Progenitor cell of endocrine pancreas (in vitro differentiated cells): ENCODE measurements around the gene PCDH7. TPM values are rescaled to one million over a fixed set of nuclear protein-coding genes. Genes with fewer than 3 reads are reported as not detected.

Experiments used
- DNase-seq: peaks from one replicate; pipeline ENCODE4 v3.0.0; 2021; ENCODE audit warnings: low spot score; ENCODE audit not compliant: unreplicated experiment
- H3K27ac Mint-ChIP-seq: 2 replicates; pipeline ENCODE4 v1.8.0; 2021; ENCODE audit warnings: mild to moderate bottlenecking, moderate library complexity, mixed read lengths
- H3K27me3 Mint-ChIP-seq: 2 replicates; pipeline ENCODE4 v1.8.0; 2021; ENCODE audit warnings: mixed read lengths
- H3K36me3 Mint-ChIP-seq: 2 replicates; pipeline ENCODE4 v1.8.0; 2022; ENCODE audit warnings: mixed read lengths; ENCODE audit not compliant: insufficient read depth
- H3K4me1 Mint-ChIP-seq: 2 replicates; pipeline ENCODE4 v1.8.0; 2021; ENCODE audit warnings: low read depth, mixed read lengths
- H3K4me3 Mint-ChIP-seq: 2 replicates; pipeline ENCODE4 v1.8.0; 2021; ENCODE audit warnings: low read depth, mild to moderate bottlenecking, moderate library complexity, mixed read lengths
- H3K9me3 Mint-ChIP-seq: 2 replicates; pipeline ENCODE4 v1.8.0; 2021; ENCODE audit warnings: low read depth, mixed read lengths
- total RNA-seq: library from RNA; stranded (reverse); gene quantifications from 2 replicates; pipeline ENCODE4 v1.2.1, GENCODE V29; 2021
- TF ChIP-seq, protein P1 (sequence below): fragments of 200-600 bp; sonication (generic); IDR thresholded peaks from one replicate; pipeline ENCODE4 v1.5.0; 2021; ENCODE audit warnings: antibody characterized with exemption, mild to moderate bottlenecking; ENCODE audit not compliant: unreplicated experiment

PCDH7 gene
- total RNA-seq, 1 donor from 2014 or later = 9.9 TPM

DNA sequence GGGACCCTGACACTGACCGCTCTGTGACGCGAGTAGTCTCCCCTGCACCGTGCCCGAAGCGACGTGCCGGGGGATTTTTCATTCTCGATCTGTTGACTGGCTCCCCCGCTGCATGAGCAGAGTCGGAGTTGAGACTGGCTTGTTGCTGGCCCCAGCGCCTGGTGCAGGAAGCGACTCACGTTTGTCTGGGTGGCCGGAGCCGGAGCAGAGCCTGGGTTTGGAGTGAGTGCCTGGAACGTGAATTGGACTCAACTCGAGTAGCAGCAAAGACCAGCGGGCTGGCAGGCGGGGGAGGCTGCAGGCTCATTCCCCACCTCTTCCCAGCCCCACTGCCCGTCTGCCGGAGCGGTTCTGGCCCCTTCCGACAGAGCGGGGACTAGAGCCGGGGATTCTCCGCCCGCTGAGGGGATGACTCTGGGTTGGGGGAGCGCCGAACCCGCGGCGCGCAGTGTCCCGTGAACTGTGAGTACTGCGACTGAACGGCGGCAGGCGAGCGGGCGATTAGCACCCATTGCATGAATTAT is 554 bp downstream of the PCDH7 start:
- Mint-ChIP-seq H3K27me3 (peaks cover 46% of the 10 kb centered on the region), H3K36me3 (no peaks in the 10 kb centered on the region), H3K4me1 (peaks cover 24% of the 10 kb centered on the region), H3K27ac (peak overlapping the region; percentile 93), H3K9me3 (no peaks in the 10 kb centered on the region), H3K4me3 (peak overlapping the region; percentile 82)
- TF ChIP-seq, protein P1, sequence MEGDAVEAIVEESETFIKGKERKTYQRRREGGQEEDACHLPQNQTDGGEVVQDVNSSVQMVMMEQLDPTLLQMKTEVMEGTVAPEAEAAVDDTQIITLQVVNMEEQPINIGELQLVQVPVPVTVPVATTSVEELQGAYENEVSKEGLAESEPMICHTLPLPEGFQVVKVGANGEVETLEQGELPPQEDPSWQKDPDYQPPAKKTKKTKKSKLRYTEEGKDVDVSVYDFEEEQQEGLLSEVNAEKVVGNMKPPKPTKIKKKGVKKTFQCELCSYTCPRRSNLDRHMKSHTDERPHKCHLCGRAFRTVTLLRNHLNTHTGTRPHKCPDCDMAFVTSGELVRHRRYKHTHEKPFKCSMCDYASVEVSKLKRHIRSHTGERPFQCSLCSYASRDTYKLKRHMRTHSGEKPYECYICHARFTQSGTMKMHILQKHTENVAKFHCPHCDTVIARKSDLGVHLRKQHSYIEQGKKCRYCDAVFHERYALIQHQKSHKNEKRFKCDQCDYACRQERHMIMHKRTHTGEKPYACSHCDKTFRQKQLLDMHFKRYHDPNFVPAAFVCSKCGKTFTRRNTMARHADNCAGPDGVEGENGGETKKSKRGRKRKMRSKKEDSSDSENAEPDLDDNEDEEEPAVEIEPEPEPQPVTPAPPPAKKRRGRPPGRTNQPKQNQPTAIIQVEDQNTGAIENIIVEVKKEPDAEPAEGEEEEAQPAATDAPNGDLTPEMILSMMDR = no peak
- DNase-seq = no peak

DNA sequence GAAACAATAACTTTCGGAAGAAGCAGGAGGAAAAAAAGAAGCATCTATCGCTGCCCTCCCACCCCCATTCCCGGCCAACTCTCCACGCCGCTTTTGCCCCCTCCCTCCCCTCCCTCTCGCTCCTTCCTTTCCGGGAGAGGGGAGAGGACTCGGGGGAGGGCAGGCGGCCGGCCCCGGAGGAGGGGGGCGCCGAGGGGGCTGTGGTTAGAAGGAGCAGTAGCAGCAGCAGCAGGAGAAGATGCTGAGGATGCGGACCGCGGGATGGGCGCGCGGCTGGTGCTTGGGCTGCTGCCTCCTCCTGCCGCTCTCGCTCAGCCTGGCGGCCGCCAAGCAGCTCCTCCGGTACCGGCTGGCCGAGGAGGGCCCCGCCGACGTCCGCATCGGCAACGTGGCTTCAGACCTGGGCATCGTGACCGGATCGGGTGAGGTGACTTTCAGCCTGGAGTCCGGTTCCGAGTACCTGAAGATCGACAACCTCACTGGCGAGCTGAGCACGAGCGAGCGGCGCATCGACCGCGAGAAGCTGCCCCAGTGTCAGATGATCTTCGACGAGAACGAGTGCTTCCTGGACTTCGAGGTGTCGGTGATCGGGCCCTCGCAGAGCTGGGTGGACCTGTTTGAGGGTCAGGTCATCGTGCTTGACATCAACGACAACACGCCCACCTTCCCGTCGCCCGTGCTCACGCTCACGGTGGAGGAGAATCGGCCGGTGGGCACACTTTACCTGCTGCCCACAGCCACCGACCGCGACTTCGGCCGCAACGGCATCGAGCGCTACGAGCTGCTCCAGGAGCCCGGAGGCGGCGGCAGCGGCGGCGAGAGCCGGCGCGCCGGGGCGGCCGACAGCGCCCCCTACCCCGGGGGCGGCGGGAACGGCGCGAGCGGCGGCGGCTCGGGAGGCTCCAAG is 1.3 kb downstream of the PCDH7 start:
- Mint-ChIP-seq H3K27ac (peak overlapping the region; percentile 93), H3K36me3 (no peaks in the 10 kb centered on the region), H3K4me3 (peak overlapping the region; percentile 82), H3K9me3 (no peaks in the 10 kb centered on the region), H3K4me1 (peaks cover 21% of the 10 kb centered on the region), H3K27me3 (peaks cover 46% of the 10 kb centered on the region)
- TF ChIP-seq, protein P1 = peak; percentile 68
- peak; percentile 61 for DNase-seq

DNA sequence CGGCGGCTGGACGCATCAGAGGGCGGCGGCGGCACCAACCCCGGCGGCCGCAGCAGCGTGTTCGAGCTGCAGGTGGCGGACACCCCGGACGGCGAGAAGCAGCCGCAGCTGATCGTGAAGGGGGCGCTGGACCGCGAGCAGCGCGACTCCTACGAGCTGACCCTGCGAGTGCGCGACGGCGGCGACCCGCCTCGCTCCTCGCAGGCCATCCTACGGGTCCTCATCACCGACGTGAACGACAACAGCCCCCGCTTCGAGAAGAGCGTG is 1.9 kb downstream of the PCDH7 start:
- peaks cover 46% of the 10 kb centered on the region for H3K27me3 Mint-ChIP-seq
- H3K4me3 Mint-ChIP-seq = peak overlapping the region; percentile 70
- no peak for DNase-seq
- H3K4me1 Mint-ChIP-seq = peaks cover 19% of the 10 kb centered on the region
- H3K36me3 Mint-ChIP-seq = no peaks in the 10 kb centered on the region
- H3K27ac Mint-ChIP-seq = no peak overlapping the region
- H3K9me3 Mint-ChIP-seq = no peaks in the 10 kb centered on the region
- TF ChIP-seq, protein P1 = peak; percentile 39

DNA sequence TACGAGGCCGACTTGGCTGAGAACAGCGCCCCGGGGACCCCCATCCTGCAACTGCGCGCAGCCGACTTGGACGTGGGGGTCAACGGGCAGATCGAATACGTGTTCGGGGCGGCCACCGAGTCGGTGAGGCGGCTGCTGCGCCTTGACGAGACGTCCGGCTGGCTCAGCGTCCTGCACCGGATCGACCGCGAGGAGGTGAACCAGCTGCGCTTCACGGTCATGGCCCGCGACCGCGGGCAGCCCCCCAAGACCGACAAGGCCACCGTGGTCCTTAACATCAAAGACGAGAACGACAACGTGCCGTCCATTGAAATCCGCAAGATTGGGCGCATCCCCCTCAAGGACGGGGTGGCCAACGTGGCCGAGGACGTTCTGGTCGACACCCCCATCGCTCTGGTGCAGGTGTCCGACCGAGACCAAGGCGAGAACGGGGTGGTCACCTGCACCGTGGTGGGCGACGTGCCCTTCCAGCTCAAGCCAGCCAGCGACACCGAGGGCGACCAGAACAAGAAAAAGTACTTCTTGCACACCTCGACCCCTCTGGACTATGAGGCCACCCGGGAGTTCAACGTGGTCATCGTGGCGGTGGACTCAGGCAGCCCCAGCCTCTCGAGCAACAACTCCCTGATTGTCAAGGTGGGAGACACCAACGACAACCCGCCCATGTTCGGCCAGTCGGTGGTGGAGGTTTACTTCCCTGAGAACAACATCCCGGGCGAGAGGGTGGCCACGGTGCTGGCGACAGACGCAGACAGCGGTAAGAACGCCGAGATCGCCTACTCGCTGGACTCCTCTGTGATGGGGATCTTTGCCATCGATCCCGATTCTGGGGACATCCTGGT is 2.4 kb downstream of the PCDH7 start:
- Mint-ChIP-seq H3K4me1 (peaks cover 24% of the 10 kb centered on the region), H3K27ac (no peak overlapping the region), H3K27me3 (peaks cover 46% of the 10 kb centered on the region)

More for the DNA sequence above, 2.4 kb downstream of the PCDH7 start:
- Mint-ChIP-seq H3K9me3 (no peaks in the 10 kb centered on the region), H3K4me3 (peak overlapping the region; percentile 70), H3K36me3 (no peaks in the 10 kb centered on the region)
- no peak for DNase-seq
- TF ChIP-seq, protein P1 = no peak
